ENCODE data around the gene SMIM11.
"Not testable (repeated sequence)": the region's sequence is repeated elsewhere in the genome, so short reads cannot be mapped to it uniquely, and the experiment has no call there.

SMIM11 gene
- long read RNA-seq, transcript SMIM11A-205 (5 exons, 1,220 nt), result major isoform, 9 of 26 reads
- long read RNA-seq, transcript SMIM11A-201 (4 exons, 850 nt), result minor isoform, 7 of 26 reads
- long read RNA-seq, partial matches to known transcripts, result 5 of 26 reads
- long read RNA-seq, other reads (novel, unspliced or antisense), result 5 of 26 reads

- not testable (repeated sequence) for DNase-seq (ENCODE audit: low read depth in 1 of 2, low spot score in 1 of 2); H3K4me3 ChIP-seq (replicated peaks; ENCODE audit: insufficient read depth, low read length); H3K27me3 ChIP-seq (ENCODE audit: insufficient read depth, poor library complexity, severe bottlenecking); H3K27ac ChIP-seq (replicated peaks)
Measured at GRCh38 chr21:34374940-34375618, at the start of gene SMIM11. Gene SMIM11, plus strand, starts transcription at chr21:34375507. Its CDS starts 3,998 bp downstream, at chr21:34379505.

- H3K4me3 ChIP-seq (replicated peaks; ENCODE audit: insufficient read depth, low read length), result no peak overlapping the region
- no peak for TF ChIP-seq CTCF (IDR thresholded peaks at IDR 0.05; ENCODE audit: insufficient read depth, low read length)
- no peak for DNase-seq (ENCODE audit: low read depth in 1 of 2, low spot score in 1 of 2)
- H3K27me3 ChIP-seq (ENCODE audit: insufficient read depth, poor library complexity, severe bottlenecking), result no peaks in the 10 kb centered on the region
- no peak overlapping the region for H3K27ac ChIP-seq (replicated peaks)
Measured at GRCh38 chr21:34330055-34330454, 45.3 kb upstream of the SMIM11 start.

- Histone ChIP-seq H3K27ac (replicated peaks) (no peak overlapping the region), H3K4me3 (replicated peaks; ENCODE audit: insufficient read depth, low read length) (no peak overlapping the region), H3K27me3 (ENCODE audit: insufficient read depth, poor library complexity, severe bottlenecking) (no peaks in the 10 kb centered on the region)
- no peak for DNase-seq (ENCODE audit: low read depth in 1 of 2, low spot score in 1 of 2)
- TF ChIP-seq REST (IDR thresholded peaks at IDR 0.05; ENCODE audit: insufficient replicate concordance, low read depth) (no peak), POLR2AphosphoS5 (IDR thresholded peaks at IDR 0.05; ENCODE audit: low read depth) (no peak), CTCF (IDR thresholded peaks at IDR 0.05; ENCODE audit: insufficient read depth, low read length) (no peak), GABPA (IDR thresholded peaks at IDR 0.05; ENCODE audit: low read depth) (no peak), SPI1 (IDR thresholded peaks at IDR 0.05; ENCODE audit: borderline replicate concordance, low read depth) (no peak)
Measured at GRCh38 chr21:34331726-34332125, 43.6 kb upstream of the SMIM11 start.

- TF ChIP-seq REST (IDR thresholded peaks at IDR 0.05; ENCODE audit: insufficient replicate concordance, low read depth) (no peak), POLR2AphosphoS5 (IDR thresholded peaks at IDR 0.05; ENCODE audit: low read depth) (no peak), SPI1 (IDR thresholded peaks at IDR 0.05; ENCODE audit: borderline replicate concordance, low read depth) (no peak), GABPA (IDR thresholded peaks at IDR 0.05; ENCODE audit: low read depth) (no peak), CTCF (IDR thresholded peaks at IDR 0.05; ENCODE audit: insufficient read depth, low read length) (no peak)
- no peaks in the 10 kb centered on the region for H3K27me3 ChIP-seq (ENCODE audit: insufficient read depth, poor library complexity, severe bottlenecking)
- no peak overlapping the region for H3K27ac ChIP-seq (replicated peaks)
- H3K4me3 ChIP-seq (replicated peaks; ENCODE audit: insufficient read depth, low read length), result no peak overlapping the region
- no peak for DNase-seq (ENCODE audit: low read depth in 1 of 2, low spot score in 1 of 2)
Measured at GRCh38 chr21:34332347-34332746, 43.0 kb upstream of the SMIM11 start.

Data from HL-60 (cell line).